Measurements from ENCODE around the gene FAIM2. TPM values are rescaled to one million over a fixed set of nuclear protein-coding genes. Genes with fewer than 3 reads are reported as not detected.

Gene FAIM2
- total and polyA plus RNA-seq, 9 donors = under 0.01 to 19.3 (median 2.4) TPM

- intact Hi-C loops (cut with DNase I) = no loop called here
- no peaks in the 10 kb centered on the region for H3K27me3 ChIP-seq
- peaks cover 24% of the 10 kb centered on the region for H3K4me1 ChIP-seq (ENCODE audit: insufficient read depth)
- WGBS, 3 donors = 25 to 32% (median 31%) methylated on average over 5 of the region's 5 CpGs
- H3K9me3 ChIP-seq = no peaks in the 10 kb centered on the region
- TF ChIP-seq CTCF (IDR thresholded peaks at IDR 0.05) = no peak
- TF ChIP-seq POLR2A (IDR thresholded peaks at IDR 0.05) = no peak
- TF ChIP-seq EP300 (IDR thresholded peaks at IDR 0.05) = no peak
- no peaks in the 10 kb centered on the region for H3K36me3 ChIP-seq
- H3K4me3 ChIP-seq = no peak overlapping the region
- no peak for DNase-seq
- no peak overlapping the region for H3K27ac ChIP-seq
Observed at GRCh38 chr12:49825360-49825970, 78.2 kb downstream of the FAIM2 start.

GRCh38 chr12:49824895-49825294, 78.8 kb downstream of the FAIM2 start:
- H3K36me3 ChIP-seq = no peaks in the 10 kb centered on the region
- H3K27ac ChIP-seq = no peak overlapping the region
- 68 to 75% (median 72%) methylated on average over 4 of the region's 4 CpGs for WGBS, 3 donors
- no peak for DNase-seq
- no peaks in the 10 kb centered on the region for H3K9me3 ChIP-seq
- H3K4me1 ChIP-seq (ENCODE audit: insufficient read depth) = peaks cover 24% of the 10 kb centered on the region
- no peaks in the 10 kb centered on the region for H3K27me3 ChIP-seq
- no peak overlapping the region for H3K4me3 ChIP-seq
- intact Hi-C loops (cut with DNase I) = no loop called here
- TF ChIP-seq EP300 (IDR thresholded peaks at IDR 0.05) (no peak), CTCF (IDR thresholded peaks at IDR 0.05) (no peak), POLR2A (IDR thresholded peaks at IDR 0.05) (no peak)

GRCh38 chr12:49824416-49824815, 79.3 kb downstream of the FAIM2 start:
- H3K27ac ChIP-seq = no peak overlapping the region
- H3K27me3 ChIP-seq = no peaks in the 10 kb centered on the region
- intact Hi-C loops (cut with DNase I) = no loop called here
- no peaks in the 10 kb centered on the region for H3K9me3 ChIP-seq
- no peaks in the 10 kb centered on the region for H3K36me3 ChIP-seq
- DNase-seq = no peak
- whole genome bisulfite sequencing, 3 donors = 83 to 90% (median 88%) methylated on average over 8 of the region's 8 CpGs
- TF ChIP-seq EP300 (IDR thresholded peaks at IDR 0.05) = no peak
- TF ChIP-seq CTCF (IDR thresholded peaks at IDR 0.05) = no peak
- no peak for TF ChIP-seq POLR2A (IDR thresholded peaks at IDR 0.05)
- no peak overlapping the region for H3K4me3 ChIP-seq
- H3K4me1 ChIP-seq (ENCODE audit: insufficient read depth) = peaks cover 24% of the 10 kb centered on the region

GRCh38 chr12:49823951-49824350, 79.7 kb downstream of the FAIM2 start:
- DNase-seq = no peak

More at GRCh38 chr12:49823951-49824350, 79.7 kb downstream of the FAIM2 start:
- Histone ChIP-seq H3K4me1 (ENCODE audit: insufficient read depth) (peaks cover 24% of the 10 kb centered on the region), H3K27me3 (no peaks in the 10 kb centered on the region), H3K4me3 (no peak overlapping the region), H3K27ac (no peak overlapping the region), H3K9me3 (no peaks in the 10 kb centered on the region), H3K36me3 (no peaks in the 10 kb centered on the region)
- TF ChIP-seq EP300 (IDR thresholded peaks at IDR 0.05) (no peak), CTCF (IDR thresholded peaks at IDR 0.05) (no peak), POLR2A (IDR thresholded peaks at IDR 0.05) (no peak)
- 83 to 91% (median 84%) methylated on average over 6 of the region's 6 CpGs for WGBS, 3 donors
- intact Hi-C loops (cut with DNase I) = no loop called here
